Epithelial cell of proximal tubule (primary cell): ENCODE data around the gene ERC1. TPM values are rescaled to one million over a fixed set of nuclear protein-coding genes. Genes with fewer than 3 reads are reported as not detected.
A peak's percentile ranks its signal among the peaks of the same experiment; 100 is the strongest.

Source experiments
- DNase-seq: peaks from one replicate; pipeline ENCODE4 v3.0.0-alpha.2; 2011; ENCODE audit warnings: low read depth
- H3K4me3 ChIP-seq: 2 replicates; pipeline ENCODE4 v1.5.1; 2011; ENCODE audit warnings: low read depth, mild to moderate bottlenecking, low read length
- total RNA-seq: library from RNA; depleted of rRNA; stranded (reverse); fragments of >200 nt; gene quantifications from 2 replicates; pipeline ENCODE4 v1.2.3, GENCODE V29; 2015
- TF ChIP-seq, protein P1 (sequence below): conservative IDR thresholded peaks from 2 replicates; pipeline ENCODE4 v1.5.1; 2012; ENCODE audit warnings: low read depth, mild to moderate bottlenecking, low read length

The ERC1 gene
- total RNA-seq, 1 donor from 2014 or later, result 16.5 TPM

DNA sequence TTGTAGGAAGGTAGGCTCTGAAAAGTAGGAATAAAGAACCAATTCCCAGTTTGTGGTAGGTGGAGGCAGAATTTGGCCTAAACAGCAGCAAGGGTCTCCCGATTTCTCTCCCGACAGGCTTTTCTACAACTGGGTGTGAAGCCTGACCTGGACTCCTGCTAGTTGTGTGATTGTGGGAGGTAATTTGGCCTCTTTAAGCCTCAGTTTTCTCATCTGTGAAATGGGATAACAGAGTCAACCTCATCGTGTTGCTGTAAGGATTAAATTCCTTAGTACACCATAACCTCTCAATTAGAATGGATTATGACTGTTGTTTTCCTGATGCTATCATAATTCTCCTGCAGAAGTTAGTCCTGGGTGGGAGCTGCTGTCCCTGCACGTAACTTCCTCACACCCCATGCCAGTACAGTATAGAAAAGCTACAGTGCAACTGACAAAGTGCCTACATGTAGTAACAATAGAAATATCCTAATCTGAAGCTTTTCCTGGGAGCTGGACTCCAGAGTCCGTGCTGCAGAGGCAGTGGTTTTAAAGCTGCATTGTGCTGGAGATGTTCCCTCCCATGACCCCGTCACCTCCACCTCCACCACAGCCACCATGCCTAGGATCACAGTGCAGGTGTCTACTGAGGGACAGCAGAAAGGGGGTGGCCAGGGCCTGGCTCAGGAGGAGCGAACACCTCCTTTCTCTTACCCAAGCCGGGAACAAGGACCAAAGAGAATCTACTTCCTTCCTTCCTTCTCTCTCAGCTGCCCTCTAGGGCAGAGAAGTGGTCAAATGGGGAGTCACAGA is 526.9 kb downstream of the ERC1 start:
- no peak overlapping the region for H3K4me3 ChIP-seq
- TF ChIP-seq, protein P1, sequence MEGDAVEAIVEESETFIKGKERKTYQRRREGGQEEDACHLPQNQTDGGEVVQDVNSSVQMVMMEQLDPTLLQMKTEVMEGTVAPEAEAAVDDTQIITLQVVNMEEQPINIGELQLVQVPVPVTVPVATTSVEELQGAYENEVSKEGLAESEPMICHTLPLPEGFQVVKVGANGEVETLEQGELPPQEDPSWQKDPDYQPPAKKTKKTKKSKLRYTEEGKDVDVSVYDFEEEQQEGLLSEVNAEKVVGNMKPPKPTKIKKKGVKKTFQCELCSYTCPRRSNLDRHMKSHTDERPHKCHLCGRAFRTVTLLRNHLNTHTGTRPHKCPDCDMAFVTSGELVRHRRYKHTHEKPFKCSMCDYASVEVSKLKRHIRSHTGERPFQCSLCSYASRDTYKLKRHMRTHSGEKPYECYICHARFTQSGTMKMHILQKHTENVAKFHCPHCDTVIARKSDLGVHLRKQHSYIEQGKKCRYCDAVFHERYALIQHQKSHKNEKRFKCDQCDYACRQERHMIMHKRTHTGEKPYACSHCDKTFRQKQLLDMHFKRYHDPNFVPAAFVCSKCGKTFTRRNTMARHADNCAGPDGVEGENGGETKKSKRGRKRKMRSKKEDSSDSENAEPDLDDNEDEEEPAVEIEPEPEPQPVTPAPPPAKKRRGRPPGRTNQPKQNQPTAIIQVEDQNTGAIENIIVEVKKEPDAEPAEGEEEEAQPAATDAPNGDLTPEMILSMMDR, result no peak
- no peak for DNase-seq

DNA sequence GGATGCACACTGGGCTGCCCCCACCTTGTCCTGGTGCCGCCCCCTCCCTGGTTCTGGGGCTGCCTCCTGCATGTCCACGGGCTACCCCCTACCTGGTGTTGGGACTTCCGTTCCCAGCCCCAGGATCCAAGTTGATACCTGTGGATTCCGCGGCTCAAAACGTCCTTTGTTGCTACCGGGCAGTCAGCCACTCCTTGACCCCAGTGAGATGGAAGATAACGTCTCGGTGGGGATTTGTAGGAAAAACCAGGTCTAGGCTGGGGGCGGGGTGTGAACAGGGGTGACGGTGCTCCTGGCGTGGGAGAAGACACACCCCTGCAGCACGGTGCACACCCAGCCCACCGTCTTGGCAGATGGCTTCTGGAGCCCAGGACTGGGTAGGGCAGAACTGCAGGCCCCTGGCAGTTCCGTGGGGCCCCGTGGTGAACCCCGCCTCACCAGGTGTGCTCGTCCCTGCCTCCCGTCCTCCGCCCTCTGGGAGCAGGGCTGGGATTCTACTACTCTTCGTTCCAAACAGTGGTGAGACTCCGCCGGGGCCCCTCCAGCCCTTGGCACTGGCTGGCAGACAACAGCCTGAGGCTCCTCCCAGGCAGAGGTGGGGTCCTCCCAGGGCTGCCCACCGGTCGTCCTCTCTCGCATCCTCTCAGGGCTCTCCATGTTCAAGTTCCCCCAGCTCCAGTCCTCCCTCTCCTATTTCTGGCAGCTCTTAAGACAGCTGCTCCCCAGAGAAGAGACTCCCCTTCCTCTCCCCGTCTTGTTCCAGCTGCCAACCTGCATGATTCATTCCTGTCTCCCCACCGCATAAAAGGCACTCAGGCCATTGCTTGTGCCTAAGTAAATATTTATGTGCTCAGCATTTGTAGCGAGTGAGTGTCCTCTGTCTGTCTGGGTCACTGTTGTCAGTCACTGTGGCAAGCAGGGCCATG is 527.8 kb downstream of the ERC1 start:
- H3K4me3 ChIP-seq, result no peak overlapping the region
- DNase-seq, result peak; percentile 44
- TF ChIP-seq, protein P1, result no peak

DNA sequence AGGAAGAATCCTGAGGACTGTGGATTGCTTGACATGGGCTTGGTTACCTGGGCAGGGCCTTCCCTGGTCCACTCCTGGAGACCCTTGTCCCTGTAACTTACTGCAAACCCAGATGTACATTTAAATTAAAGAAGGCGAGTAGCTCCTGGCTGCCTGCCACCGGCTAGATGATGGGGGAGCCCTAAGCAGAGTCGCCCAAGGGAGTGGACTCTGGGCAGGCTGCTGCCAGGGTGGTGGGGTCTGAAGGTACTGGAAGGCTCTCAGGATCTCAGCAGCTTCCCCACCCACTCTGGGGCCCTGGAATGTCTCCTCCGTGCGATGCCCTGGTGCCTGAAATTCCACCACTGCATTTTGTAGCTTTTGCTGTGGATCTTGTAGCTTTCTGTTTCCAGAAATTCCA is 528.6 kb downstream of the ERC1 start:
- TF ChIP-seq, protein P1, result no peak
- H3K4me3 ChIP-seq, result no peak overlapping the region

DNA sequence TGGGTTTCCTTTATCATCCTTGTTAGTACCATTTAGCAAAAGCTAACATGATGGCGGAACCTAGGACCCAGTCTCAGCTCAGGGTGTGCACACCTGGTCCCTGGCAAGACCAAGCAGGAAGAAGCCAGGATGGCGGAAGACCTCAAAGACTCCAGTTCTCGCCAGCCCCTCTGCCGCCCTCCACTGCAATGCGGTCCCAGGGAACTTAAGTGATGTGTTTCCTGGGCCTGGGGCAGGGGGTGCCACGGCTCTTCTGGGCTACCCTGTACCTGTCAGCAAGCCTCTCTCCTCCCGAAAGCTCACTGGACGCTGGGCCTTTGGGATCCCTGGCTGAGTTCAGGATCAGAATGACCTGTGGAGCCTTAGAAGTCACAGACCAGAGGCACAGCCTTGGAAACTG is 532.0 kb downstream of the ERC1 start:
- TF ChIP-seq, protein P1, result no peak
- no peak for DNase-seq
- H3K4me3 ChIP-seq, result no peak overlapping the region

More for the DNA sequence above, 528.6 kb downstream of the ERC1 start:
- no peak for DNase-seq

DNA sequence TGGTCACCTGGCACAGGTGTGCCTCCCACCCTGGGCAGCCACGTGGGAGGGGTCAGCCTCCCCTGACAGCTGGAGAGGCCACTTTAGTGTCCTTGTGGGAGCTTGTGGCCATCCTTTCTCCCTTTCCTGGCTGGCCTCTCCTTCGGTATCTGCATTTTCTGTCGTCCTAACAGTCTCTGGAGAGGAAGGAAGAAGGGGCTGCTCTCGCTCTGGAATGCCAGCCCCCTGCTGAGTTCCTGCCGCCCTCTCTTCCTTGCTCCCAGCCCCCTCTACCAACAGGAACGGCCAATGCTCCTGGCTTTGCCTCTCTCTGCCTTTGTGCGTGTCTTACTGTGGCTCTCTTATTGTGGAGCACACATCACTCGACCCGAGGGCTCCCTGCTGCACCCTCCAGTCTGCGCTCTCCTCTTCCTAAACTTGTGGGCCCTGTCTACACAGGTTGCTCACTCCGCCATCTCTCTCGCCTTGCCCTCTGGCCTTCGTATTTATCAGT is 532.6 kb downstream of the ERC1 start:
- H3K4me3 ChIP-seq, result no peak overlapping the region
- TF ChIP-seq, protein P1, result no peak
- no peak for DNase-seq

DNA sequence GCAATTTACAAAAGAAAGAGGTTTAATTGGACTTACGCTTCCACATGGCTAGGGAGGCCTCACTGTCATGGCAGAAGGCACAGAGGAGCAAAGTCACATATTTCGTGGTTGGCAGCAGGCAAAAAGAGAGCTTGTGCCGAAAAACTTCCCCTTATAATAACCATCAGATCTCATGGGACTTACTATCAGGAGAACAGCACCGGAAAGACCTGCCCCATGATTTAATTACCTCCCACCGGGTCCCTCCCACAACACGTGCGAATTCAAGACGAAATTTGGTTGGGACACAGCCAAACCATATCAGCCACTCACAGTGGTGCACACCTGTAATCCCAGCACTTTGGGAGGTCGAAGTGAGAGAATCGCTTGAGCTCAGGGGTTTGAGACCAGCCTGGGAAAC is 534.8 kb downstream of the ERC1 start:
- H3K4me3 ChIP-seq, result no peak overlapping the region
- DNase-seq, result no peak
- TF ChIP-seq, protein P1, result no peak
